Left lobe of liver (tissue), 2 donors: ENCODE data around the gene NDUFAF7. TPM values are rescaled to one million over a fixed set of nuclear protein-coding genes. Genes with fewer than 3 reads are reported as not detected.
A peak's percentile ranks its signal among the peaks of the same experiment; 100 is the strongest.
"Not testable (repeated sequence)": the region's sequence is repeated elsewhere in the genome, so short reads cannot be mapped to it uniquely, and the experiment has no call there.

Experiments
- ATAC-seq: fragments of 200-7000 bp; cut with Tn5 transposase; one replicate; pipeline ENCODE4 v1.9.1; 2020; ENCODE audit warnings: mild to moderate bottlenecking, moderate library complexity
- DNase-seq: peaks from one replicate; pipeline ENCODE4 v3.0.0-alpha.2; 2020; ENCODE audit warnings: low spot score
- total RNA-seq: library from RNA; stranded (reverse); gene quantifications from one replicate; pipeline ENCODE4 v1.2.1, GENCODE V29; 2021
- donor health status: DM: no; HTN: no; CAD: no; lungs with moderate emphysema.
- donor health status: DM: no; HTN: yes; CAD: no.

The NDUFAF7 gene
- total RNA-seq, 1 donor from 2014 or later, result 8.4 TPM

GRCh38 chr2:37211939-37212338 lies 19.5 kb upstream of the NDUFAF7 start:
- DNase-seq (no peak), ATAC-seq (no peak)

DNA sequence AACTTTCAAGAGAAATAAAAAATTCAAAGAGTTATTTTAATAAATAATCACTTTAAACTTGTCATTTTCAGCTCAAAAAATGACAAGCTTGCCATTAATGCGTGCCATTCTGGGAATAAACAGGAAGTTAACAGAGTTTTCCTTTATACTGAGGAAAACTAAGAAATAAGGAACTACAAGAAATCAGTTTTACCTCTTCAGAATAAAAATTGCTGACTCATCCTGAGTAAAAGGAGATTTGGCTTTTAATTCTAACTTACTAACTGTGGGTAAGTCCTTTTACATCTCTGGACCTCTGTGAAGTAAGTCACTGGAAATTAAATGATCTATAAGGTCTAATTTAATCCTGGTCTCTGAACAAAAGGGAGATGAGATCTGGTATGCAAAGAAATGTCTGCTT lies 16.2 kb upstream of the NDUFAF7 start:
- DNase-seq, result no peak
- no peak for ATAC-seq

DNA sequence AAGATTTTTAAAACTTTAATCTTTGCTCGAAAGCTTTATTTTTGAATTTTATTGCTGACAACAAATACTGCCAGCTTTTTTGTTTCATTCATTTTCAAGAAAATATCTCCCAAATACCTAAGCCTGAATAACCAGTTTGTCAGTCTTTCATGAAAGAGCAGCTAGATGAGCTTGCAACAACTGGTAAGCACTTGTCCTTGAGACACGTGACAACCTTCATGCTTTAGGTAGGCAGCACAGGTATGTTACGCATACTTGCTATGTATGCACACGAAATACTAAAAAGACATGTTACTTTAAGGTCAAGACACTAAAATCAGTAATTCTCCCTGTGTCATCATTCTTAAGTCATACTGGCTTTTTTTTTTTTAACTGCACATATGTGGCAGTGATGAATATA lies 12.4 kb upstream of the NDUFAF7 start:
- DNase-seq (no peak), ATAC-seq (no peak)

GRCh38 chr2:37223131-37223530 lies 8.3 kb upstream of the NDUFAF7 start:
- DNase-seq, result no peak
- no peak for ATAC-seq

DNA sequence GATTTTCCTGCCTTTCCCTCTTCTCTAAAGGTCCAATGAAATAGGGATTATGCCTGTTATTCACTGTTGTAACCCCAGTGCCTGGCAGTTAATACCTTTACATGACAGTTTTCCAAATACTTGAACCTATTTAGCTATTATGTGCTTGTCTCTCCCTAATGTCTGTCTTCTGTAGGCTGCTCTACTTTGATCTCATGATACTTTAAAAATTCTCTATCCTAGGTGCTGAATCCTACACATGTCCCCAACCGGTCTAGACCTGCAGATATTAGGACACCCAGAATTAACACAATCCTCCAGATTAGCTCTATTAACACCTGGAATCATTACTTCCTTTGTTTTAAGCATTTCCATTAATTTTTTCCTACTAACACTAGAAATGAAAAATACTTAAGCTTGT lies 7.4 kb upstream of the NDUFAF7 start:
- ATAC-seq (no peak), DNase-seq (no peak)

DNA sequence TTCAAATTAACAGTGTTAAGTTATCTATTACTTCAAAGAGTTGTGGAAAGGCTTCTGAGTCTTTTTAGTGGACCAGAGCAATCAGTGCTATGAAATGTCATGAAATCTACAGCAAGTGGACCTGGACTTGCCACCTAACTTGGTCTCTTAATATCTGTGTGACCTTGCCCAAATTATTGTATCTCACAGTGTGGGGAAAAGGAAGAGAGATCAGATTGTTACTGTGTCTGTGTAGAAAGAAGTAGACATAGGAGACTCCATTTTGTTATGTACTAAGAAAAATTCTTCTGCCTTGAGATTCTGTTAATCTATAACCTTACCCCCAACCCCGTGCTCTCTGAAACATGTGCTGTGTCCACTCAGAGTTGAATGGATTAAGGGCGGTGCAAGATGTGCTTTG lies 6.3 kb upstream of the NDUFAF7 start:
- not testable (repeated sequence) for ATAC-seq

GRCh38 chr2:37226863-37227262 lies 4.6 kb upstream of the NDUFAF7 start:
- no peak for DNase-seq
- no peak for ATAC-seq

More for the DNA sequence above, 6.3 kb upstream of the NDUFAF7 start:
- DNase-seq, result not testable (repeated sequence)

DNA sequence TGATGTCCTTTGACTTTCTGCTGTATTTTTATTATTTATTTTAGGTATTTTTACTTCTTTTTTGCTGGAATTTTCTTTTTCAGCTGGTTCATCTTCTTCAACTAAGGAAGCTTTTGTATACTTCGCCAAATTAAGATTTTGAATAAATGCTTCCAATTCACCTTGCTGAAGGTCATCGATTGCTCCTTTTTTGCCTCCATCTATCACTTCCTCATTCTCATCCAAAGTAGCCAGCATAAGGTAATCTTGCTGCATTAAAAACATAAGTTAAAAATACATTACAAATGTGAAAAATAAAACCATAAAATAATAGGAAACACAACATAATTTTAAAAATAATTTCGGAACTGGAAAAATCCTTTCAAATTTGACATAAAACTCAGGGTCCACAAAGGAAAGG lies 2.7 kb upstream of the NDUFAF7 start:
- ATAC-seq, result no peak
- DNase-seq, result no peak

DNA sequence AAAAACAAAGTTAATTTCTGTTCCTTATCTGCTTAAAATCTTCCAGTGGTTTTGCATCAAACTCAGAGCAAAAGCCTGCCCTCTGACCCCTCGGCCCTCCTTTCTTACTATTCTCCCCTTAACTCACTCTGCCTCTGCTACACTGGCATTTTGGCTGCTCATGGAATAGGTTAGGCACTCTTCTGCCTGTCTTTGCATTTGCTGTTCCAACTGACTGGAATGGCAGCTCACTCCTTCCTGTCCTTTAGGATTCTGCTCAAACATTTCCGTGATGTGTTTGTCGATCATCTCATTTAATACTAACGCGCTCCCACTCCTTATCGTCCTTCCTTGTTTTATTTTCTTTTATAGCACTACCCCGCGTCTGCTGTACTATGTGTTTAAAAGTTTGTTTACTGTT lies 877 bp upstream of the NDUFAF7 start:
- no peak for DNase-seq
- peak; percentile 3 for ATAC-seq

DNA sequence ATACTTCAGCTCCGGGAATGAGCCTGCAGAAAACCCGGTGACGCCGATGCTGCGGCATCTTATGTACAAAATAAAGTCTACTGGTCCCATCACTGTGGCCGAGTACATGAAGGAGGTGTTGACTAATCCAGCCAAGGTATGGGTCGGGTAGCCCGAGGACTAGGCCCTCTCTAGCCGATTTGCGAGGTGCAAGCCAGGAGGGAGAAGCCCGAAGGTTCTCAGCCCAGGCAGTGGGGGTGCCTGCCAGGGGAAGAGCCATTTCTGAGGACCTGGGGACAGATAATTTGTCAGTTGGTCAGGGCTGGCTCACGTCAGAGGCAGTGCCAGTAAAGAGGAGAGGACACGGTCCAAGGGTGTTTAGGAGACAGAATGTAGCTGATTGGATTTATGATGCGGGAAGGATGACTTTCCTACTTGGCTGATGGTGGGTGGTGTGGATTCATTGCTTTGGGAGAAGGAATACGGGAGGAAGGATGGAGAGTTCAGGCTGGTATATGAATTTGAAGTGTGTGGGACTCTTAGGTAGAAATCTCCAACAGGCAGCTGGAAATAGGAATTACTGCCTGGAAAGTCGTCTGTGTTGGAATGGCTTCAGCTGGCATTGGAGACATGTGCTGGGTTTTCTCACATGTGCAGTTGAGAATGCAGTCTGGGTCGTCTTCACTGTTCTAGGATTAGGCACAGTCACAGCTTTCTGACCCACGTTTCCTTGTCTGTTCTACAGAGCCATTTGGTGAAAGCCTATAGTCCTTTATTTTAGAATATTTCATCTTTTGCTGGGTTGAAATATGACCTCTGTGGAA lies 874 bp downstream of the NDUFAF7 start:
- DNase-seq, result no peak
- ATAC-seq, result peak; percentile 42

DNA sequence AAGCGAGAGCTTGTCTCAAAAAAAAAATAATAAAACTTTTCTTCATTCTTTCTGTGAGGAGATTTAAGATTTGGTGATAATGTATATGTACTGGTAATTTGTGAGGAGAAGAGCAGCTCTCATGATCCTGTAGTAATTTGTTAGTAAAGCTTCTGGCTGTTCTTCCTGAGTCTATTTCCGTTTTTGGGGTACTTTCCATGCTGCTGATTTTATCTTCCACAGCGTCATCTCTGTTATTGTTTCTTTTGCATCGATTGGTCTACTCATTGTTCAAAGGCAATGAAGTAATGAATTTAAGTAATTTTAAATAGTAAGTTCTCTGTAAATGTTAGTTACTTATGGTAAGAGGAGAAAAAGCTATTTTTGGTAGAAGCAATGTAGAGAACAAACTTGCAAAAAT lies 12.0 kb downstream of the NDUFAF7 start:
- ATAC-seq, result no peak
- DNase-seq, result no peak

- no peak for DNase-seq
- ATAC-seq, result no peak
These were observed 12.6 kb downstream of the NDUFAF7 start for GRCh38 chr2:37244017-37244416.

DNA sequence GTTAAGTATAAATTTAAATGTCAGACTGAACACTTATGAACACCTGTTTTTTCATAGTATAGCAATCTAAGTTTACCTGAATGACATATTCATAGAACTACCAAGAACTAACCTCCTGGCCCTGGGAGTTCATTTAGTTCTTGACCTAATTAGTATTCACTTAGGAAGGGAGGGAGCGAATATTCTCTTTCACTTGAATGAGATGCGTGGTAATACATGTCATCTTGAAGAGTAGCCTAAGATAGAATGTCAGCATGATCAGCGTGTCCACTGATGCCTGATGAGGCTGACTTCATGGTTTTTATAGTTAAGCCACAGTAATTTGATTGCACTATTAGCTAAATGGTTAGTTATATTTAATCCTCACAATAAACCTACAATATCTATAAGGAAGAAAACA lies 13.3 kb downstream of the NDUFAF7 start:
- ATAC-seq (no peak), DNase-seq (no peak)

DNA sequence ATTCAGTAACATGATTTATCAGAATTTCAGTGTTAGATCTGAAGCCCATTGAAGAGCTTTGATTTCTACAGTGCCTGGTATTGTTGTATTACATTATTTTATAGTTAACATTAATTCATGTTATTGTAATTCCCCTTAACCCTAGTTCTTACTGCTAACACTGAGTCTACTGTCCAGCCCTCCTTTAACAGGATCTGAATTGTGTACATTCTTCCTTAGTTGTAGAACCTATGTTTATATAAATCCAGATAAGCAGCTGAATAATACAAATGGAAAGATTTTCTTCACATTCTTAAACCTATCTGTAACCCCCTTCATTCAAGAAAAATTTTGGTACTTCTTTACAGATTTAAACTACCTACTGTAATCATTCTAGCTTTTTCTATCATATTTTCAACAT lies 14.7 kb downstream of the NDUFAF7 start:
- no peak for ATAC-seq
- DNase-seq, result no peak

DNA sequence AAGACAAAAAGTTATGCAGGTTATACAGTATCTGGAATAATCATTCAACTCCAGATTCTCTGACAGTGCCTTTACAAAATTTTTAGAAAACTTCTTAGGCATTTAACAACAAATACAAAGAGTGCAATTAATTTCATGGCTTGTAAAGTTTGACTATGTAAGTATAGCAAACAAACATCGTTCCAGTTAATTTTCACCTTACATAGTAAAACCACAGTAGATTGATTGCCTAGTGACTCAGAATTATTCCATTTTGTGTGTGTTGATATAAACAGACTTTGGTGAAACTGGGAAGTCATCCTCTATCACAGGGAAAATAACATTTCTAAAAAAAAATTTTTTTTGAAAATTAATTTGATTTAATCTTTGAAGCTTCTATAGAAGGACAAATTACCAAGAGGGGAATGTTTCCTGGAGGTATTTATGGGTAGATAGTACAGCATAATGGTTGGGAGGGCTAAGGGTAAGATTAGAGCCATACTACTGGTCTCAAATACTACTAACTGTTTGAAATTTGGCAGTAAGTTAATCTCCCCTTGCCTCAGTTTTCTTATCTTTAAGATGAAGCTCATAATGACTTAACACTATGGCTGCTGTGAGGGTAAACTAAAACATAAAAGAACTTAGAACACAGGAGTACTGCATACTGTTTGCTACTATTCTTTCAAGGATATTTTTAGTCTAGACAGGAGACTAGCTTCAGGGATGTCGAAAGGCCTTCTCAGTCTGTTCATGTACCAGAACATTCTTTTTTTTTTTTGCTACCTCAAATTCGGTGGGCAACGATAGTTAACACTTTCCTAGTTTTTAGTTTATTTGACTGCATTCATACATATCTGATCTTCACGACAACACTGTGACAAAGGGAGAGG lies 19.6 kb downstream of the NDUFAF7 start:
- DNase-seq (no peak), ATAC-seq (no peak)

- ATAC-seq (no peak), DNase-seq (no peak)
These were observed 31.1 kb downstream of the NDUFAF7 start for GRCh38 chr2:37262522-37262921.

DNA sequence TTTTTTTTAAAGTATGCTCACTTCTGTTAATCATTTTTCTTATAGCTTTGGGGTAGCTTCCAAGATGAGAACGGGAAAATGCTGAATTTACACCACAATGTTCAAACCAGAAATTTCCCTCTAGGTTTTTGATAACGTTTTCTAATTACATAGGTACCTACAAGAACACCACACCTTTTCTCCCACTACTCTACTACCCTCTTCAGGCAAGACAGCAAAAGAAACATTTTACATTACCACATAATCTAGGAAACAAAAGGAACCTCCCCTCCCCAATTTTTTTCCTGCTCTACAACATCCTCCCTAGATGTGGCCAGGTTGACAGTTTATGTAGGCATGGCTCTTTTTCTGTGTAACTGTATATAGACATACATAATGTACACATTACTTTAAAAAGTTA lies 32.4 kb downstream of the NDUFAF7 start:
- DNase-seq (no peak), ATAC-seq (no peak)

GRCh38 chr2:37267685-37268084 lies 36.2 kb downstream of the NDUFAF7 start:
- DNase-seq, result no peak
- ATAC-seq, result no peak

DNA sequence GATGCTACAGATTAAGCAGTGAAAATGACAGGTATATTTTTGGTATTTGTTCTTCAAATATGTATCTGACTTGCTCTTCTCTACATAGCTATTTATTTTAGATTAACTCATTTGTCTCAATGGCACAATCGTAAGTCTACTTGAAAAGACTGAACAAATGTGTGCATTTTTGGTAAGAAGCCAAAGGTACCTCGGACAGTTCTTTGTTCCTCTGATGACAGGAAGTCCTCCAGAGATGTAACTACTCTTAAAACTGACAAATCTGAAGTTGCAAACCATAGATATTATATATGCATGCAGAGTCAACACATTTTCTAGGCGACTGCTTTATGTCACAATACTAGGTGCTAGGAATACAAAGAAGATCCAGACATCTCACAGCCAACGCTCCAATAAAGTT lies 36.7 kb downstream of the NDUFAF7 start:
- DNase-seq (no peak), ATAC-seq (no peak)

GRCh38 chr2:37271376-37272067 lies 40.1 kb downstream of the NDUFAF7 start:
- ATAC-seq, result no peak
- no peak for DNase-seq

- no peak for DNase-seq
These were observed 43.0 kb downstream of the NDUFAF7 start for GRCh38 chr2:37274359-37274965.

More at GRCh38 chr2:37274359-37274965, 43.0 kb downstream of the NDUFAF7 start:
- no peak for ATAC-seq
